Urinary bladder (tissue), 4 donors: ENCODE data around the gene NVL. TPM values are rescaled to one million over a fixed set of nuclear protein-coding genes. Genes with fewer than 3 reads are reported as not detected.

Experiments used
- DNase-seq: peaks from one replicate; pipeline ENCODE4 v3.0.0-alpha.2; 2015; ENCODE audit errors: extremely low spot score
- H3K27ac ChIP-seq: one replicate; pipeline ENCODE4 v1.5.1; 2013; ENCODE audit warnings: low read depth, mild to moderate bottlenecking, moderate library complexity
- H3K36me3 ChIP-seq: one replicate; pipeline ENCODE4 v1.6.1; 2013; ENCODE audit warnings: mild to moderate bottlenecking, moderate library complexity; ENCODE audit not compliant: insufficient read depth
- H3K4me1 ChIP-seq: one replicate; pipeline ENCODE4 v1.6.1; 2013; ENCODE audit warnings: mild to moderate bottlenecking, moderate library complexity; ENCODE audit not compliant: insufficient read depth
- H3K4me3 ChIP-seq: one replicate; pipeline ENCODE4 v1.5.1; 2013; ENCODE audit warnings: low read depth, low read length
- WGBS: extraction: QIAGEN DNeasy Blood & Tissue Kit; methylation state at CpG from one replicate; pipeline ENCODE4 v1.1.7; 2013; 5-methylcytosine and 5-hydroxymethylcytosine counted together
- polyA plus RNA-seq: library from polyadenylated mRNA; stranded (reverse); fragments of 200-250 nt; gene quantifications from one replicate; pipeline ENCODE4 v1.2.3, GENCODE V29; 2013
- total RNA-seq: library from RNA; depleted of rRNA; stranded (reverse); fragments of >200 nt; gene quantifications from one replicate; pipeline ENCODE4 v1.2.3, GENCODE V29; 2014
- donor health status: healthy with polysubstance abuse.
- donor health status: healthy.

NVL gene
- total and polyA plus RNA-seq, 2 donors = 14.8 to 54.0 TPM

GRCh38 chr1:224289396-224289795 lies 40.6 kb downstream of the NVL start:
- no peak for DNase-seq
- 85% methylated on average over 1 of the region's 1 CpG for WGBS
- H3K27ac ChIP-seq = no peak overlapping the region
- H3K4me3 ChIP-seq = no peak overlapping the region
- no peaks in the 10 kb centered on the region for H3K4me1 ChIP-seq
- peaks cover 7% of the 10 kb centered on the region for H3K36me3 ChIP-seq

- Histone ChIP-seq H3K4me1 (no peaks in the 10 kb centered on the region), H3K27ac (no peak overlapping the region), H3K4me3 (no peak overlapping the region), H3K36me3 (peaks cover 5% of the 10 kb centered on the region)
- 86% methylated on average over 2 of the region's 2 CpGs for WGBS
- no peak for DNase-seq
Observed at GRCh38 chr1:224287714-224288113, 42.3 kb downstream of the NVL start.

GRCh38 chr1:224282140-224282539 lies 47.8 kb downstream of the NVL start:
- no peak overlapping the region for H3K27ac ChIP-seq
- peaks cover 2% of the 10 kb centered on the region for H3K36me3 ChIP-seq
- no peaks in the 10 kb centered on the region for H3K4me1 ChIP-seq
- WGBS = 95% methylated on average over 3 of the region's 3 CpGs
- DNase-seq = no peak
- H3K4me3 ChIP-seq = no peak overlapping the region

DNA sequence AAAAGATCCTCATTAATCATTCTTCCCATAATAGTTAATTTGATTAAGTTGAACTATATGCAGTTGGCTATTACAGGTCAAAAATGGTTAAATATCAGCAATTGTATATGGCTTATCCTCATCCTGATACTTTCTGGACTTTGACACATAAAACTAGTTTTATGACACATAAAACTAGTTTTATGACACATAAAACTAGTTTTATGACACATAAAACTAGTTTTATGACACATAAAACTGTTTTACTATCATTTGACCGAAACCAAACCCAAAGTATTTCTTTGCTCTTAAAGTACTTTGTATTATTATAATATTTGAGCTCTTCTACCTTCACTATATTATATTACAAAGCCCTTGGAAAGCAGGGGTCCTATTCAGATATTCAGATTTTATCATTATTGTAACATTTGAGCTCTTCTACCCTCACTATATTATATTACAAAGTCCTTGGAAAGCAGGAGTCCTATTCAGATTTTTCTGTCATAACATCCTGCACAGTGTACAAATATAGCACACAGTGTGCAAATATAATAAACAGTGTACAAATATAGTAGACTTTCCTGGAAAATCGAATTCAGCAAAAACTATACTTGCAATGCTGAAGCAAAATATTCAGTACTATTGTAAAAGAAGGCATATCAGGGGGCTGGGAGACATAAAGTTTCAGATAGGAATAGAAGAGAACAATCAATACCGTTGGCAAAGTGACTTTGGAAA lies 53.0 kb downstream of the NVL start:
- H3K4me1 ChIP-seq = no peaks in the 10 kb centered on the region
- H3K27ac ChIP-seq = no peak overlapping the region
- no peak for DNase-seq
- 65% methylated on average over 3 of the region's 3 CpGs for WGBS
- peaks cover 2% of the 10 kb centered on the region for H3K36me3 ChIP-seq
- H3K4me3 ChIP-seq = no peak overlapping the region

- Histone ChIP-seq H3K4me3 (no peak overlapping the region), H3K4me1 (no peaks in the 10 kb centered on the region), H3K27ac (no peak overlapping the region), H3K36me3 (no peaks in the 10 kb centered on the region)
- 96% methylated on average over 6 of the region's 6 CpGs for WGBS
- DNase-seq = no peak
Observed at GRCh38 chr1:224274970-224275626, 54.9 kb downstream of the NVL start.

GRCh38 chr1:224273641-224274040 lies 56.3 kb downstream of the NVL start:
- Histone ChIP-seq H3K4me1 (no peaks in the 10 kb centered on the region), H3K36me3 (no peaks in the 10 kb centered on the region), H3K4me3 (no peak overlapping the region), H3K27ac (no peak overlapping the region)
- DNase-seq = no peak
- WGBS = 93% methylated on average over 2 of the region's 2 CpGs

- 98% methylated on average over 3 of the region's 3 CpGs for WGBS
- no peak overlapping the region for H3K27ac ChIP-seq
- no peaks in the 10 kb centered on the region for H3K36me3 ChIP-seq
- H3K4me3 ChIP-seq = no peak overlapping the region
- no peaks in the 10 kb centered on the region for H3K4me1 ChIP-seq
- no peak for DNase-seq
Observed at GRCh38 chr1:224271106-224271505, 58.9 kb downstream of the NVL start.

- Histone ChIP-seq H3K36me3 (no peaks in the 10 kb centered on the region), H3K4me1 (no peaks in the 10 kb centered on the region), H3K27ac (no peak overlapping the region), H3K4me3 (no peak overlapping the region)
- WGBS = 93% methylated on average over 4 of the region's 4 CpGs
- no peak for DNase-seq
Observed at GRCh38 chr1:224267925-224268324, 62.0 kb downstream of the NVL start.

DNA sequence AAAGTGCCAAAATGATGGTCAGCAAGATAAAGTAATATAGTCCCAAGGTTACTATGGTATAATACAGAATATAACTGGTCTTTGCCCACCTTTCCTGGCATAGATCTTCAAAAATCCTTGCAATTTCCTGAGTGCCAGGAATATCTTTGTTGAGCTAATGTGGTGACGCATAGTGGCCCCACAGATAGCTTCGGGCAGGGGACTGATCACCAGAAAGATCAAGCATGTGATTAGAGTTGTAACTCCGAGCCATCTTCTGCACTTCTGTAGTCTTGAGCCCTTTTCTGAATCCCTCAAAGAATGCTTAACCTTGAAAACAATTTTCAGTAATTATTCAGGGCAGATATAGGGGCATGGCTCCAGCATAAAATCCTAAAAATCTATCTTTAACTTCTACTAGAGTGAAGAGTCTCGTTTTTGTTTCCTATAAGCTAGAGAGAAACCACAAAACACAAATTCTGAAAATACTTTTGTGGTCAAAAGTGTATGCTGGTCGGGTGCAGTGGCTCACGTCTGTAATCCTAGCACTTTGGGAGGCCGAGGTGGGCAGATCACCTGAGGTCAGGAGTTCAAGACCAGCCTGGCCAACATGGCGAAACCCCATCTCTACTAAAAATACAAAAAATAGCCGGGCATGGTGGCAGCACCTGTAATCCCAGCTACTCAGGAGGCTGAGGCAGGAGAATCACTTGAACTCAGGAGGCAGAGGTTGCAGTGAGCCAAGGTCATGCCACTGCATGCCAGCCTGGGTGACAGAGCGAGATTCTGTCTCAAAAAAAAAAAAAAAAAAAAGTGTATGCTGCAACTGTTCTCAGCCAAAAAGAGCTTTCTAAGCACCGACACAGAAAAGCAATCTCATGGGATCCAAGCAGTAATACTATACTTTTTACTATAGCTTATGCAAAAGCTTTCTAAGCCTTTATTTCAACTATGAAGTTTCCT lies 62.8 kb downstream of the NVL start:
- Histone ChIP-seq H3K27ac (no peak overlapping the region), H3K36me3 (no peaks in the 10 kb centered on the region), H3K4me1 (no peaks in the 10 kb centered on the region), H3K4me3 (no peak overlapping the region)
- 90% methylated on average over 11 of the region's 11 CpGs for WGBS
- no peak for DNase-seq

- Histone ChIP-seq H3K36me3 (no peaks in the 10 kb centered on the region), H3K4me3 (no peak overlapping the region), H3K27ac (no peak overlapping the region), H3K4me1 (no peaks in the 10 kb centered on the region)
- WGBS = 86% methylated on average over 3 of the region's 3 CpGs
- DNase-seq = no peak
Observed at GRCh38 chr1:224266105-224266914, 63.7 kb downstream of the NVL start.

DNA sequence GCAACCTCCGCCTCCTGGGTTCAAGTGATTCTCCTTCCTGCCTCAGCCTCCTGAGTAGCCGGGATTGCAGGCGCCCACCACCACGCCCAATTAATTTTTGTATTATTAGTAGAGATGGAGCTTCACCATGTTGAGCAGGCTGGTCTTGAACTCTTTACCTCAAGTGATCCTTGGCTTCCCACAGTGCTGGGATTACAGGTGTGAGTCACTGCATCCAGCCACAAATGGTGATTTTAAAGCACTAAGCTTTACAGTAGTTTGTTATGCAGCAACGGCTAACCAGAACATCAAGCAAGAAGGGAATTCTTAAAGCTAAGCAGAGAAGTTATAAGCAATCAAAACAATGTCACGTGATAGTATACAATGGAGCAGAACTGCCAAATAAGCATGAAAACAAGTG lies 65.7 kb downstream of the NVL start:
- H3K27ac ChIP-seq = no peak overlapping the region
- 76% methylated on average over 6 of the region's 6 CpGs for WGBS
- H3K4me1 ChIP-seq = no peaks in the 10 kb centered on the region
- no peak overlapping the region for H3K4me3 ChIP-seq
- DNase-seq = no peak
- H3K36me3 ChIP-seq = no peaks in the 10 kb centered on the region

- H3K4me1 ChIP-seq = no peaks in the 10 kb centered on the region
- H3K4me3 ChIP-seq = no peak overlapping the region
- H3K27ac ChIP-seq = no peak overlapping the region
- no peak for DNase-seq
- WGBS = 77% methylated on average over 2 of the region's 2 CpGs
- H3K36me3 ChIP-seq = no peaks in the 10 kb centered on the region
Observed at GRCh38 chr1:224262373-224263054, 67.5 kb downstream of the NVL start.

DNA sequence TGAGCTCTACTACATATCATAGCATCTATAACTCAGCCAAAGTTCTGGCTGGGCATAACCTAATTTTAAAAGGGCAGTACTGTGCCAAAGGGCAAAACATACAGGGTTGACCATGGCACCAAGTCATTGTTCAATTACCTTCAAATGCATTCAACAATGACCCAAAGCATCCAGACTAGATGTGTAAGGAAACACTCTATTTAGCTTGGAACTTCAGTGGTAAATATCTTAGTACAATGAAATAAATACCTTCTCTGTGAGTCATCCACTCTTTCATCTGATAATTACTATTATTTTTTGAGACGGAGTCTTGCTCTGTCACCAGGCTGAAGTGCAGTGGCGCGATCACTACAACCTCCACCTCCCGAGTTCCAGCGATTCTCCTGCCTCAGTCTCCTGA lies 70.0 kb downstream of the NVL start:
- Histone ChIP-seq H3K4me1 (no peaks in the 10 kb centered on the region), H3K36me3 (no peaks in the 10 kb centered on the region), H3K27ac (no peak overlapping the region), H3K4me3 (no peak overlapping the region)
- 96% methylated on average over 5 of the region's 5 CpGs for WGBS
- no peak for DNase-seq
